ENCODE measurements around the gene FAF1. TPM values are rescaled to one million over a fixed set of nuclear protein-coding genes. Genes with fewer than 3 reads are reported as not detected.

FAF1 gene
- total and polyA plus RNA-seq, 2 donors (not counting 3 experiments of a cell fraction or from before 2014, with no cell fraction given), result 9.0 to 57.6 TPM

DNA sequence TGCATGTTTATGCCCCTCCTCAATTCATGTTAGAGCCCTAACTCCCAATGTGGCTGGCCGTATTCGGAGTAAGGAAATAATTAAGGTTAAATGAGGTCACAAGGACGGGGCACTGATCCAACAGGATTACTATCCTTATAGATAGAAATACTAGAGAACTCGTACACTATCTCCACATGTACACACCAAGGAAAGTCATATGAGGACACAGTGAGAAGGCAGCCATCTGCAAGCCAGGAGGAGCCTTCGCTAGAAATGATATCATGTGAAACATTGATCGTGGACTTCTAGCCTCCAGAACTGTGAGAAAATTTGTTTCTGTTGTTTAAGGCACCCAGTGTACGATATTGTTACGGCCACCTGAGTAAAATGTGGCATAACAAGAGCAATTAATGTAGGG, 79.7 kb downstream of the FAF1 start:
- intact Hi-C loops (cut with micrococcal nuclease), result no loop called here

DNA sequence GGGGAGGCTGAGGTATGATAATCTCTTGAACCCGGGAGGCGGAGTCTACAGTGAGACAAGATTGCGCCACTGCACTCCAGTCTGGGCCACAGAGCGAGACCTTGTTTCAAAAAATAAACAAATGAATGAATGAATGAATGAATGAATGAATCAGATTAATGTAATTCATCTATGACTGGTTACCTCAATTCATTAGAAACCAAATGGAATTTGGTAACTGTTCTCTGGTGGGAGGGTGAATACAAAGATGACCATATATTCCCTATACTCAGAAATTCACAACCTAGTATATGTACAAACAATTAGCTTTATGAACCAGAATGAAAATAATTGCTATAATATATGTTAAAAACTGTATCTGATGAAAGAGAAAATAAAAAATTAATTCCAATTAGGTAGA, 80.9 kb downstream of the FAF1 start:
- Histone ChIP-seq H3K4me2 (ENCODE audit: insufficient read depth, low read length) (no peak overlapping the region), H3K4me3 (replicated peaks in 1 of 3; ENCODE audit: insufficient read depth in 1 of 3, low read depth in 1 of 3, low read length in 3 of 3) (no peak overlapping the region), H3K9me1 (replicated peaks; ENCODE audit: control insufficient read depth, extremely low read depth, insufficient read depth, low read length) (no peaks in the 10 kb centered on the region), H3K36me3 (ENCODE audit: control insufficient read depth in 2 of 2, extremely low read depth in 1 of 2, insufficient read depth in 2 of 2, low read length in 2 of 2) (no peaks in the 10 kb centered on the region), H3K9ac (replicated peaks; ENCODE audit: extremely low read depth, insufficient read depth, low read length) (no peak overlapping the region), H4K20me1 (replicated peaks; ENCODE audit: control insufficient read depth, extremely low read depth, insufficient read depth, low read length) (no peaks in the 10 kb centered on the region), H3K27me3 (ENCODE audit: control insufficient read depth in 2 of 2, insufficient read depth in 2 of 2, low read length in 2 of 2) (no peaks in the 10 kb centered on the region), H2AFZ (ENCODE audit: low read depth, low read length) (no peak overlapping the region), H3K79me2 (ENCODE audit: control insufficient read depth, insufficient read depth, low read length) (peaks cover 18% of the 10 kb centered on the region), H3K4me1 (ENCODE audit: control insufficient read depth, extremely low read depth, insufficient read depth, low read length) (no peaks in the 10 kb centered on the region), H3K27ac (ENCODE audit: insufficient read depth, low read depth, low read length) (no peak overlapping the region), H3K9me3 (replicated peaks; ENCODE audit: control insufficient read depth, insufficient read depth, low read length) (no peaks in the 10 kb centered on the region)
- no peak for TF ChIP-seq CTCF (IDR thresholded peaks at IDR 0.05; ENCODE audit: extremely low read depth in 1 of 2, insufficient read depth in 1 of 2, low read depth in 1 of 2, low read length in 2 of 2)
- TF ChIP-seq POLR2AphosphoS5 (IDR thresholded peaks at IDR 0.05; ENCODE audit: insufficient read depth, low read depth, low read length), result no peak
- TF ChIP-seq JUN (IDR thresholded peaks at IDR 0.05; ENCODE audit: borderline replicate concordance, insufficient read depth, insufficient read length, low read depth), result no peak
- no peak for TF ChIP-seq GATA2 (IDR thresholded peaks at IDR 0.05; ENCODE audit: insufficient read depth, insufficient read length, low read depth, low read length)
- ChIA-PET POLR2A (no interaction called here), CTCF (no interaction called here)
- no TSS peak for BruUV-seq (replicated peaks)
- no peak for FAIRE-seq
- DNase-seq (ENCODE audit: low read depth, low spot score), result no peak
- intact Hi-C loops (cut with micrococcal nuclease), result no loop called here
- dilution Hi-C loops (cut with MboI; ENCODE audit: extremely low pct_ligation_motif_present, low sequenced_read_pairs), result no loop called here

More for the DNA sequence above, 79.7 kb downstream of the FAF1 start:
- TF ChIP-seq CTCF (IDR thresholded peaks at IDR 0.05; ENCODE audit: extremely low read depth in 1 of 2, insufficient read depth in 1 of 2, low read depth in 1 of 2, low read length in 2 of 2), result no peak
- dilution Hi-C loops (cut with MboI; ENCODE audit: extremely low pct_ligation_motif_present, low sequenced_read_pairs), result no loop called here
- Histone ChIP-seq H3K4me1 (ENCODE audit: control insufficient read depth, extremely low read depth, insufficient read depth, low read length) (no peaks in the 10 kb centered on the region), H3K4me2 (ENCODE audit: insufficient read depth, low read length) (no peak overlapping the region), H3K9me1 (replicated peaks; ENCODE audit: control insufficient read depth, extremely low read depth, insufficient read depth, low read length) (no peaks in the 10 kb centered on the region), H3K4me3 (replicated peaks in 1 of 3; ENCODE audit: insufficient read depth in 1 of 3, low read depth in 1 of 3, low read length in 3 of 3) (no peak overlapping the region), H4K20me1 (replicated peaks; ENCODE audit: control insufficient read depth, extremely low read depth, insufficient read depth, low read length) (no peaks in the 10 kb centered on the region), H3K79me2 (ENCODE audit: control insufficient read depth, insufficient read depth, low read length) (peaks cover 18% of the 10 kb centered on the region), H3K9ac (replicated peaks; ENCODE audit: extremely low read depth, insufficient read depth, low read length) (no peak overlapping the region), H2AFZ (ENCODE audit: low read depth, low read length) (no peak overlapping the region), H3K9me3 (replicated peaks; ENCODE audit: control insufficient read depth, insufficient read depth, low read length) (no peaks in the 10 kb centered on the region), H3K36me3 (ENCODE audit: control insufficient read depth in 2 of 2, extremely low read depth in 1 of 2, insufficient read depth in 2 of 2, low read length in 2 of 2) (no peaks in the 10 kb centered on the region), H3K27me3 (ENCODE audit: control insufficient read depth in 2 of 2, insufficient read depth in 2 of 2, low read length in 2 of 2) (no peaks in the 10 kb centered on the region), H3K27ac (ENCODE audit: insufficient read depth, low read depth, low read length) (no peak overlapping the region)
- ChIA-PET CTCF (interaction anchor here (1.0 kb wide), 1 partner anchor 23 kb away, joined by 3 read pairs; no protein-coding TSS in a partner anchor), POLR2A (no interaction called here)
- no peak for DNase-seq (ENCODE audit: low read depth, low spot score)
- no TSS peak for BruUV-seq (replicated peaks)
- no peak for FAIRE-seq
